Measurements from ENCODE around the gene BARX2. TPM values are rescaled to one million over a fixed set of nuclear protein-coding genes. Genes with fewer than 3 reads are reported as not detected.
"Not testable (repeated sequence)": the region's sequence is repeated elsewhere in the genome, so short reads cannot be mapped to it uniquely, and the experiment has no call there.

Gene BARX2, protein sequence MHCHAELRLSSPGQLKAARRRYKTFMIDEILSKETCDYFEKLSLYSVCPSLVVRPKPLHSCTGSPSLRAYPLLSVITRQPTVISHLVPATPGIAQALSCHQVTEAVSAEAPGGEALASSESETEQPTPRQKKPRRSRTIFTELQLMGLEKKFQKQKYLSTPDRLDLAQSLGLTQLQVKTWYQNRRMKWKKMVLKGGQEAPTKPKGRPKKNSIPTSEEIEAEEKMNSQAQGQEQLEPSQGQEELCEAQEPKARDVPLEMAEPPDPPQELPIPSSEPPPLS
- 0.18 TPM for total RNA-seq (ENCODE audit: unreplicated experiment)
- long read RNA-seq: 0 reads

DNA sequence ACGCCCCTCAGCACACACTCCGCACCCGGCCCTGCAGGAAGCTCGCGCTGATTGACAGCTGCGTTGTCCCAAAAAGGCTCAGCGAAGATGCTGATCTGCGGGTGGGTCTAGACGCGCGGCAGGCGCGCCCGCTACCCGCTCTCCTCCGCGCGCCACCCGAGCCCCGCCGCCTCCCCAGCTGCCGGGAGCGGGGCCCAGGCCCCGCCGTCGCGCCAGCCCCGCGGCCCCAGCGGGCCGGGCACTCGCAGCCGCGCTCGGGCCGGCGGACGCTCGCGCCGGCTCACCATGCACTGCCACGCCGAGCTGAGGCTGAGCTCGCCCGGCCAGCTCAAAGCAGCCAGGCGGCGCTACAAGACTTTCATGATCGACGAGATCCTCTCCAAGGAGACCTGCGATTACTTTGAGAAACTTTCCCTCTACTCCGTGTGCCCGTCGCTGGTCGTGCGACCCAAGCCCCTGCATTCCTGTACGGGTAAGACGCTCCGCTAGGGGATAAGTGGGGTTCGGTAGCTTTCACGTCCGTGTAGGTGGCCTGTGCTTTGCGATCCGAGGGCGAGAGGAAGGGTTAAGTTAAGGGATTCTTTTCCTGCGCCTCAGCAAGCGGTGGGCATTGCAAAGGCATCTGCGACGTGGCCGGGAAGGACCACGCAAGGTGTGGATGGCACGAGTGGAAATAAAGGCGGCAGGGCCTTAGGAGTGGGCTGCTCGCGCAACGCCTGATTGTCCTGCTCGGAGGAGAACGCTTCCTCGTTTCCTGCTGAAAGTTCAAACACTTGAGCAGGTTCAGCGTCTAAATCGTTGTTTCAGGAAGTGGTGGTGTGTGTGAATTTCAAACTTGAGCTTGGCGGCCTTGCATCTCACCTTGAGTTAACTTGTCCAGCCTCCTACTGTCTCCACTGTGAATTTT, at the start of gene BARX2:
Gene BARX2, plus strand, starts transcription at position 98 of the 907 bp plus-strand sequence. Its CDS starts 188 bp downstream, at position 286.
- DNase-seq (ENCODE audit: low spot score): peak; percentile 75
- TF ChIP-seq, protein P1, sequence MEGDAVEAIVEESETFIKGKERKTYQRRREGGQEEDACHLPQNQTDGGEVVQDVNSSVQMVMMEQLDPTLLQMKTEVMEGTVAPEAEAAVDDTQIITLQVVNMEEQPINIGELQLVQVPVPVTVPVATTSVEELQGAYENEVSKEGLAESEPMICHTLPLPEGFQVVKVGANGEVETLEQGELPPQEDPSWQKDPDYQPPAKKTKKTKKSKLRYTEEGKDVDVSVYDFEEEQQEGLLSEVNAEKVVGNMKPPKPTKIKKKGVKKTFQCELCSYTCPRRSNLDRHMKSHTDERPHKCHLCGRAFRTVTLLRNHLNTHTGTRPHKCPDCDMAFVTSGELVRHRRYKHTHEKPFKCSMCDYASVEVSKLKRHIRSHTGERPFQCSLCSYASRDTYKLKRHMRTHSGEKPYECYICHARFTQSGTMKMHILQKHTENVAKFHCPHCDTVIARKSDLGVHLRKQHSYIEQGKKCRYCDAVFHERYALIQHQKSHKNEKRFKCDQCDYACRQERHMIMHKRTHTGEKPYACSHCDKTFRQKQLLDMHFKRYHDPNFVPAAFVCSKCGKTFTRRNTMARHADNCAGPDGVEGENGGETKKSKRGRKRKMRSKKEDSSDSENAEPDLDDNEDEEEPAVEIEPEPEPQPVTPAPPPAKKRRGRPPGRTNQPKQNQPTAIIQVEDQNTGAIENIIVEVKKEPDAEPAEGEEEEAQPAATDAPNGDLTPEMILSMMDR (IDR thresholded peaks at IDR 0.05; ENCODE audit: unreplicated experiment): peak; percentile 32
- Mint-ChIP-seq H3K36me3 (ENCODE audit: low read depth, unreplicated experiment) (no peaks in the 10 kb centered on the region), H3K9me3 (ENCODE audit: unreplicated experiment) (no peaks in the 10 kb centered on the region), H3K4me3 (ENCODE audit: unreplicated experiment) (peak within 1 kb of the TSS; percentile 86), H3K4me1 (ENCODE audit: unreplicated experiment) (peaks cover 11% of the 10 kb centered on the region), H3K27ac (ENCODE audit: unreplicated experiment) (no peak within 1 kb of the TSS), H3K27me3 (ENCODE audit: unreplicated experiment) (peaks cover 18% of the 10 kb centered on the region)

DNA sequence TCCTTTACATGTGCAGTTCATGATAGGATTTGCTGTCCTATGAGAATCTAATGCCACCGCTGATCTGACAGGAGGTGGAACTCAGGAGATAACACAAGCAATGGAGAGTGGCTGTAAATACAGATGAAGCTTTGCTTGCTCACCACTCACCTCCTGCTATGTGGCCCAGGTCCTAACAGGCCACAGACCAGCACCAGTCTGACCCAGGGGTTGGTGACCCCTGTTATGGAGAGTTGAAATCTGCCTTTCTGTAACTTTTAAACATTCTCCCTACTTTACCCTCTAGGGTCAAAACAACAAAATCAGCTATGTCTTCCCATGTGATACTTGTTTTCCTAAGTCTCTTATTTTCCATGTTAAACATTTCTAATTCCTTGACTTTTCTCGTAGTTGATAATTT, 48.7 kb upstream of the BARX2 start:
- H3K9me3 Mint-ChIP-seq (ENCODE audit: unreplicated experiment): no peaks in the 10 kb centered on the region
- no peak overlapping the region for H3K27ac Mint-ChIP-seq (ENCODE audit: unreplicated experiment)
- peaks cover 21% of the 10 kb centered on the region for H3K4me1 Mint-ChIP-seq (ENCODE audit: unreplicated experiment)
- TF ChIP-seq, protein P1 (IDR thresholded peaks at IDR 0.05; ENCODE audit: unreplicated experiment): no peak
- H3K4me3 Mint-ChIP-seq (ENCODE audit: unreplicated experiment): no peak overlapping the region
- no peak for DNase-seq (ENCODE audit: low spot score)
- no peaks in the 10 kb centered on the region for H3K36me3 Mint-ChIP-seq (ENCODE audit: low read depth, unreplicated experiment)
- no peaks in the 10 kb centered on the region for H3K27me3 Mint-ChIP-seq (ENCODE audit: unreplicated experiment)

DNA sequence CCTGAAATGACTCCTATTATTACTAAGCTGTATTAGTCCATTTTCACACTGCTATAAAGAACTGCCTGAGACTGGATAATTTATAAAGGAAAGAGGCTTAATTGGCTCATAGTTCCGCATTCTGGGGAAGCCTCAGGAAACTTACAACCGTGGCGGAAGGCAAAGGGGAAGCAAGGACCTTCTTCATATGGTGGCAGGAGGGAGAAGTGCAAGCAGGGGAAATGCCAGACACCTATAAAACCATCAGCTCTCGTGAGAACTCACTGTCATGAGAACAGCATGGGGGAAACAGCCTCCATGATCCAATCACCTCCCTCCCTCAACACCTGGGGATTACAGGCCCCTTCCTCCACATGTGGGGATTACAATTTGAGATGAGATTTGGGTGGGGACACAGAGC, 47.9 kb upstream of the BARX2 start:
- H3K27me3 Mint-ChIP-seq (ENCODE audit: unreplicated experiment); H3K36me3 Mint-ChIP-seq (ENCODE audit: low read depth, unreplicated experiment); H3K4me3 Mint-ChIP-seq (ENCODE audit: unreplicated experiment); H3K27ac Mint-ChIP-seq (ENCODE audit: unreplicated experiment); H3K9me3 Mint-ChIP-seq (ENCODE audit: unreplicated experiment); DNase-seq (ENCODE audit: low spot score): not testable (repeated sequence)
- H3K4me1 Mint-ChIP-seq (ENCODE audit: unreplicated experiment): peaks cover 17% of the 10 kb centered on the region

DNA sequence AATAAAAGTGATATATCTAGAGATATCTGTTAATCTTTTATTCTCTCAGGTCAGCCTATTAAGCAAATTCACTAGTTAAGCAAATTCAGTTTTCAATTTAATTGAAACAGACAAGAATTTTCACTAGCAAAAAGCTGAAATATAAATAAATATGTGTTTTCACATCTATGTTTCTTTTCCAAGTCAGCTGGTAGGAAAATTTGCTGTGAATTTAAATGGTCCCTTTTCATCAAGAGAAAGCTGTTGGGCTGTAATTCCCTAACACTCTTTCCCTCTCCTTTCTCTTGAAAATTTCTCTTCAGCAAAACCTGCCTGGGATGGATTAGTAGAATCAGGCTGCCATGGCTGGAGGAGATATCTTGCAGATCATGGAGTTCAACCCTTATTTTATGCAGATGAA, 46.9 kb upstream of the BARX2 start:
- Mint-ChIP-seq H3K4me1 (ENCODE audit: unreplicated experiment) (peaks cover 10% of the 10 kb centered on the region), H3K36me3 (ENCODE audit: low read depth, unreplicated experiment) (no peaks in the 10 kb centered on the region), H3K27ac (ENCODE audit: unreplicated experiment) (no peak overlapping the region), H3K4me3 (ENCODE audit: unreplicated experiment) (no peak overlapping the region), H3K9me3 (ENCODE audit: unreplicated experiment) (no peaks in the 10 kb centered on the region), H3K27me3 (ENCODE audit: unreplicated experiment) (no peaks in the 10 kb centered on the region)
- DNase-seq (ENCODE audit: low spot score): no peak
- TF ChIP-seq, protein P1 (IDR thresholded peaks at IDR 0.05; ENCODE audit: unreplicated experiment): no peak

DNA sequence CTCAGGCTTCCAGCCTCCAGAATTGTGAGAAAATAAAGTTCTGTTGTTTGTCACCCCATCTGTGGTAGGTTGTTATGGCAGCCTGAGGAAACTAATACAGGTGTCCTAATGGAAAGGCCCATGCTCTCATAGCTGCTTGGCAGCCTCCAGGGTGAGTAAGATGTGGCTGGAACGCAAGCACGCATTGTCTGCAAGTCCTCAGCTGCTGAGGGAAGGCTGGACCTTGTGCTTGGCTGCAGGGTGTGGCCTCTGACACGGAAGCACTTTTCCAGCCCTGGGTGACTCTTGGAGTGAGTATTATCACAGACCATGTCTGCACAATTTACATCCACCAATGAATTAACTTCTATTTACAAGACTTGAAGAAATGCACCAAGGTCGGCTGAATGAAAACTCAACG, 44.4 kb upstream of the BARX2 start:
- Mint-ChIP-seq H3K27me3 (ENCODE audit: unreplicated experiment) (peaks cover 1% of the 10 kb centered on the region), H3K9me3 (ENCODE audit: unreplicated experiment) (no peaks in the 10 kb centered on the region), H3K4me1 (ENCODE audit: unreplicated experiment) (no peaks in the 10 kb centered on the region), H3K27ac (ENCODE audit: unreplicated experiment) (no peak overlapping the region), H3K36me3 (ENCODE audit: low read depth, unreplicated experiment) (no peaks in the 10 kb centered on the region), H3K4me3 (ENCODE audit: unreplicated experiment) (no peak overlapping the region)
- DNase-seq (ENCODE audit: low spot score): no peak
- TF ChIP-seq, protein P1 (IDR thresholded peaks at IDR 0.05; ENCODE audit: unreplicated experiment): no peak

Data from endothelial cell (in vitro differentiated cells).